Endodermal cell (in vitro differentiated cells): ENCODE data around the gene TIMM17A. TPM values are rescaled to one million over a fixed set of nuclear protein-coding genes. Genes with fewer than 3 reads are reported as not detected.
A peak's percentile ranks its signal among the peaks of the same experiment; 100 is the strongest.

ENCODE experiments used
- DNase-seq: peaks from one replicate; pipeline ENCODE4 v3.0.0-alpha.2; 2017
- H3K27ac ChIP-seq: 2 replicates; pipeline ENCODE4 v1.5.1; 2013; ENCODE audit warnings: mild to moderate bottlenecking, low read depth, low read length, moderate library complexity
- H3K27me3 ChIP-seq: 2 replicates; pipeline ENCODE4 v1.6.1; 2013; ENCODE audit warnings: mild to moderate bottlenecking, low read length, moderate library complexity; ENCODE audit not compliant: insufficient read depth, control insufficient read depth, poor library complexity, severe bottlenecking
- H3K36me3 ChIP-seq: 2 replicates; pipeline ENCODE4 v1.7.0; 2013; ENCODE audit warnings: mild to moderate bottlenecking, low read length, moderate library complexity; ENCODE audit not compliant: control insufficient read depth, insufficient read depth
- H3K4me1 ChIP-seq: one replicate; pipeline ENCODE4 v1.7.0; 2013; ENCODE audit warnings: low read length; ENCODE audit not compliant: control insufficient read depth, insufficient read depth
- H3K4me3 ChIP-seq: 2 replicates; pipeline ENCODE4 v1.5.1; 2013; ENCODE audit warnings: mild to moderate bottlenecking, low read length, moderate library complexity
- H3K9ac ChIP-seq: 2 replicates; pipeline ENCODE4 v1.6.1; 2013; ENCODE audit warnings: mild to moderate bottlenecking, low read length, moderate library complexity; ENCODE audit not compliant: poor library complexity, severe bottlenecking; ENCODE audit errors: extremely low read depth
- H3K9me3 ChIP-seq: 2 replicates; pipeline ENCODE4 v1.6.1; 2013; ENCODE audit warnings: mild to moderate bottlenecking, low read length, moderate library complexity; ENCODE audit not compliant: control insufficient read depth
- H3K27ac Mint-ChIP-seq: 2 replicates; pipeline ENCODE4 v1.8.0; 2020; ENCODE audit warnings: mixed read lengths
- H3K27me3 Mint-ChIP-seq: 2 replicates; pipeline ENCODE4 v1.8.0; 2021; ENCODE audit warnings: mild to moderate bottlenecking, mixed read lengths; ENCODE audit not compliant: insufficient read depth
- H3K36me3 Mint-ChIP-seq: 2 replicates; pipeline ENCODE4 v1.8.0; 2020; ENCODE audit warnings: low read depth, mixed read lengths
- H3K4me1 Mint-ChIP-seq: 2 replicates; pipeline ENCODE4 v1.8.0; 2020; ENCODE audit warnings: mixed read lengths
- H3K4me3 Mint-ChIP-seq: 2 replicates; pipeline ENCODE4 v1.8.0; 2020; ENCODE audit warnings: mild to moderate bottlenecking, moderate library complexity, mixed read lengths
- H3K9me3 Mint-ChIP-seq: 2 replicates; pipeline ENCODE4 v1.8.0; 2020; ENCODE audit warnings: mild to moderate bottlenecking, mixed read lengths
- CTCF ChIP-seq: fragments of 200-600 bp; sonication (generic); conservative IDR thresholded peaks from 2 replicates; pipeline ENCODE4 v1.5.0; 2021; ENCODE audit warnings: antibody characterized with exemption, mild to moderate bottlenecking
- WGBS, 2 experiments: methylation state at CpG; one replicate each; pipeline versions ENCODE4 v1.1.5 to v1.1.7; 2013; ENCODE audit warnings: missing lambda C conversion rate in 2 of 2, mixed read lengths in 1 of 2; ENCODE audit not compliant: insufficient coverage in 1 of 2, insufficient read length in 1 of 2; 5-methylcytosine and 5-hydroxymethylcytosine counted together
- total RNA-seq, 2 donors: library from RNA; stranded (reverse); fragmentation: NEBNext Ultra II Directional in 1 of 2; extraction: Animal tissue kit (Norgen Biotek cat#: 25700) in 1 of 2; gene quantifications; 2 replicates in 1 of 2; 3 replicates in 1 of 2; pipeline ENCODE4 v1.2.1, GENCODE V29; 2021

TIMM17A gene
- total RNA-seq, 2 donors from 2014 or later, result 41.7 to 47.4 TPM

- DNase-seq, result peak; percentile 79
- Mint-ChIP-seq H3K27ac (peak overlapping the region; percentile 63), H3K27me3 (no peaks in the 10 kb centered on the region), H3K4me3 (no peak overlapping the region), H3K36me3 (peaks cover 68% of the 10 kb centered on the region), H3K4me1 (peaks cover 3% of the 10 kb centered on the region), H3K9me3 (no peaks in the 10 kb centered on the region)
- 74 to 79% methylated on average over 14 to 16 of the region's 16 CpGs for WGBS, 2 experiments
- Histone ChIP-seq H3K9me3 (no peaks in the 10 kb centered on the region), H3K27ac (no peak overlapping the region), H3K4me3 (no peak overlapping the region), H3K27me3 (no peaks in the 10 kb centered on the region), H3K4me1 (no peaks in the 10 kb centered on the region), H3K9ac (no peak overlapping the region), H3K36me3 (peaks cover 82% of the 10 kb centered on the region)
- TF ChIP-seq CTCF, result peak; percentile 90
These were observed 44.4 kb downstream of the TIMM17A start for GRCh38 chr1:201999625-202000238.

- Mint-ChIP-seq H3K27me3 (no peaks in the 10 kb centered on the region), H3K9me3 (no peaks in the 10 kb centered on the region), H3K27ac (no peak overlapping the region), H3K36me3 (peaks cover 67% of the 10 kb centered on the region), H3K4me3 (no peak overlapping the region), H3K4me1 (peaks cover 15% of the 10 kb centered on the region)
- Histone ChIP-seq H3K27ac (no peak overlapping the region), H3K4me3 (no peak overlapping the region), H3K9ac (no peak overlapping the region), H3K27me3 (no peaks in the 10 kb centered on the region), H3K4me1 (peaks cover 5% of the 10 kb centered on the region), H3K9me3 (no peaks in the 10 kb centered on the region), H3K36me3 (peaks cover 77% of the 10 kb centered on the region)
- WGBS, 2 experiments, result 84 to 86% methylated on average over 8 to 9 of the region's 9 CpGs
- TF ChIP-seq CTCF, result peak; percentile 15
- no peak for DNase-seq
These were observed 47.2 kb downstream of the TIMM17A start for GRCh38 chr1:202002507-202002906.

GRCh38 chr1:202004711-202005110, 49.4 kb downstream of the TIMM17A start:
- Mint-ChIP-seq H3K27ac (no peak overlapping the region), H3K4me1 (peaks cover 32% of the 10 kb centered on the region), H3K27me3 (no peaks in the 10 kb centered on the region), H3K4me3 (no peak overlapping the region), H3K9me3 (no peaks in the 10 kb centered on the region), H3K36me3 (peaks cover 55% of the 10 kb centered on the region)
- Histone ChIP-seq H3K36me3 (peaks cover 62% of the 10 kb centered on the region), H3K9ac (no peak overlapping the region), H3K4me1 (peaks cover 12% of the 10 kb centered on the region), H3K4me3 (no peak overlapping the region), H3K9me3 (no peaks in the 10 kb centered on the region), H3K27me3 (no peaks in the 10 kb centered on the region), H3K27ac (no peak overlapping the region)
- no peak for TF ChIP-seq CTCF
- 89 to 92% methylated on average over 9 of the region's 9 CpGs for WGBS, 2 experiments
- DNase-seq, result no peak
